ENCODE results near the gene RNU6-9.

RNU6-9 gene

DNA sequence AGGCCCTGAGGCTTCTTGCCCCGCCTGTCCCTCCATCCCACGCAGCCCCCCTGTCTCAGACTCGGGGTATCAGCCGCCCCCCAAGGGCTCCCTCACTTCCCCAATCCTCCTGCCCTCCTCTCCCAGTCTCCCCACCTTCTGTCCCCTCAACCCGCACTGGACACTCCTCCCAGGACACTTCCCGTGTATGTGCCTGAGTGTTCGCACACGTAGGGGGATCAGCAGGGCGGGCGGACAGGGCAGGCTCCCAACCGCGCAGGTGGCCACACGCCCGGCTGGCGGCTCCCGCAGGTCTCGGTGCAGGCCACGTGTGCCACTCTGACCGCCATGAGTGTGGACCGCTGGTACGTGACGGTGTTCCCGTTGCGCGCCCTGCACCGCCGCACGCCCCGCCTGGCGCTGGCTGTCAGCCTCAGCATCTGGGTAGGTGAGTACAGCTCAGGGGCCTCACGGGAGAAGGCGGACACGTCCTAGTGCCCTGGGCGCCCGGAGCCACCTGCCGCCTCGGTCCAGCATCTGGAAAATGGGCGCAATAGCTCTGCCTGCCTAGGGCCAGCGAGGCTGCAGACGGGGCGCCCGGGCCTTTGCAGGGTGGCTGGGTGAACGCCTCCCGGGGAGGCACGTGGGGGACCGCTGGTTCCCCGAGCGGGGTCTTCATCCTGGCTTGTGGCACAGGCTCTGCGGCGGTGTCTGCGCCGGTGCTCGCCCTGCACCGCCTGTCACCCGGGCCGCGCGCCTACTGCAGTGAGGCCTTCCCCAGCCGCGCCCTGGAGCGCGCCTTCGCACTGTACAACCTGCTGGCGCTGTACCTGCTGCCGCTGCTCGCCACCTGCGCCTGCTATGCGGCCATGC, 26.1 kb downstream of the RNU6-9 start:
- no peak for DNase-seq

DNA sequence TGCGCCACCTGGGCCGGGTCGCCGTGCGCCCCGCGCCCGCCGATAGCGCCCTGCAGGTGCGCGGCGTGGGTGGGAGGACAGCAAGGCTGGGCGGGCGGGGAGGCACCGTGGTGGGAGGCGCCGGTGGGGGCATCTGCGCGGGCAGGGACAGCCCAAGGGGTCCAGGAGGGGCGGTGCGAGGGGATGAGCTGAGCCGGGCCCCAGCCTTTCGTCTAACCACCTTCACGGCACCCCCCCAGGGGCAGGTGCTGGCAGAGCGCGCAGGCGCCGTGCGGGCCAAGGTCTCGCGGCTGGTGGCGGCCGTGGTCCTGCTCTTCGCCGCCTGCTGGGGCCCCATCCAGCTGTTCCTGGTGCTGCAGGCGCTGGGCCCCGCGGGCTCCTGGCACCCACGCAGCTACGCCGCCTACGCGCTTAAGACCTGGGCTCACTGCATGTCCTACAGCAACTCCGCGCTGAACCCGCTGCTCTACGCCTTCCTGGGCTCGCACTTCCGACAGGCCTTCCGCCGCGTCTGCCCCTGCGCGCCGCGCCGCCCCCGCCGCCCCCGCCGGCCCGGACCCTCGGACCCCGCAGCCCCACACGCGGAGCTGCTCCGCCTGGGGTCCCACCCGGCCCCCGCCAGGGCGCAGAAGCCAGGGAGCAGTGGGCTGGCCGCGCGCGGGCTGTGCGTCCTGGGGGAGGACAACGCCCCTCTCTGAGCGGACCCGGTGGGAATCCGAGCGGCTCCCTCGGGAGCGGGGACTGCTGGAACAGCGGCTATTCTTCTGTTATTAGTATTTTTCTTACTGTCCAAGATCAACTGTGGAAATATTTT, 27.0 kb downstream of the RNU6-9 start:
- peak; percentile 25 for DNase-seq

GRCh38 chr19:924553-925086, 31.3 kb downstream of the RNU6-9 start:
- no peak for DNase-seq

DNA sequence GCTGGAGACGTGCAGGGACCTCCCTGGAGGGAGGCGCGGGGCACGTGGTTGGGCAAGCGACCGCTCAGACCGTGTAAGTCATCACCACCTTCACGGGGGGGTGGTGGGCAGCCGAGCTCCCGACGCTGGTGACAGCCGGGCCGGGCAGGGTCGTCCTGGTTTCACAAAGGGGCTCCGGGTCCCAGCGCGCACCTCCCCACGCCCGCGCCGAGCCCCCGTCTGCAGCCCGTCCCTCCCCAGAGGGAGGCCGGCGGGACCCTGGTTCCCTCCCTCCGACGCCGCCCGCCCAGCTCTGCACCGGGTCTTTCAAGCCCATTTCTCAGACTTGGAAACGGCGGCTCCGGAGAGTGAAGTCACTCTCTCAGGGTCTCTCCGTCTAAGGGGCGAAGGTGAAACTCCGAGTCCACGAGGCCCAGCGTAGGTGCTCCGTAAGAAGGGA, 31.8 kb downstream of the RNU6-9 start:
- peak; percentile 89 for DNase-seq

GRCh38 chr19:925526-926322, 32.4 kb downstream of the RNU6-9 start, which contains the start of gene ARID3A:
Gene ARID3A, plus strand, starts transcription at chr19:926035. Its CDS starts 3,494 bp downstream, at chr19:929529.
- DNase-seq: peak; percentile 89

DNA sequence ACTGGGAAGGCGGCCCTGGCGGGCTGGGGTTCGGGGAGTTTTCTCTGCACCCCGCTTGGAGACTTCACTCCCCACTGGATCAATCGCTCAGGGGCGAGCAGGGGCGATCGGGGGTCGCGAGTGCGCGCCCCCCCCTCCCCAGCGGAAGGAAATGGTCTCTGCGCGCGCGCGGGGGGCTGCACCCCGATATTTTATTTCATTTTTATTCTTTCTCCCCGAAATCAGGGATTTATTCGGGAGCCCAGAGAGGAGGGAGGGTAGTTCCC, 33.0 kb downstream of the RNU6-9 start:
- DNase-seq: no peak

GRCh38 chr19:926589-927350, 33.5 kb downstream of the RNU6-9 start:
- DNase-seq: peak; percentile 45

DNA sequence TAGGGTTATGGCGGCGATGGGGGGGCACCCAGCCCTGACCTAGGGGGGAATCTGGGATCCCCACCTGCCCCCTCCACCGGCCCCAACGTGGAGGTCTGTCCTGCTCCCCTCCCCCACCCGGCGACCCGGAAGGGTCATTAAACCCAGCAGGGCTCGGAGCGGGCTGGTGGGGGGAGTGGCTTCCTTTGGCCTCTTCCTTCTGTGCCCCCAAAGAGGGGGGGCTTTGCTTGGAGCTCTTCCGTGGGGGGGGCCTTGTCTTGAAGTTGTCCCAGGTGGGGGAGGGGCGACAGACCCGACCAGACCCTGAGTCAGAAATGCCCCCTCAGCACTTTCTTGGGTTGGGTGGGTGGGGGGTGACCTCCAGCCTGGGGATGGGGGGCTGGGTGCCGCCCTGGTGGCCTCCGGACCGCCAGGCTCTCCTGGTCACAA, 34.1 kb downstream of the RNU6-9 start:
- peak; percentile 31 for DNase-seq

- DNase-seq: no peak
Measured at GRCh38 chr19:927780-928401, 34.6 kb downstream of the RNU6-9 start.

DNA sequence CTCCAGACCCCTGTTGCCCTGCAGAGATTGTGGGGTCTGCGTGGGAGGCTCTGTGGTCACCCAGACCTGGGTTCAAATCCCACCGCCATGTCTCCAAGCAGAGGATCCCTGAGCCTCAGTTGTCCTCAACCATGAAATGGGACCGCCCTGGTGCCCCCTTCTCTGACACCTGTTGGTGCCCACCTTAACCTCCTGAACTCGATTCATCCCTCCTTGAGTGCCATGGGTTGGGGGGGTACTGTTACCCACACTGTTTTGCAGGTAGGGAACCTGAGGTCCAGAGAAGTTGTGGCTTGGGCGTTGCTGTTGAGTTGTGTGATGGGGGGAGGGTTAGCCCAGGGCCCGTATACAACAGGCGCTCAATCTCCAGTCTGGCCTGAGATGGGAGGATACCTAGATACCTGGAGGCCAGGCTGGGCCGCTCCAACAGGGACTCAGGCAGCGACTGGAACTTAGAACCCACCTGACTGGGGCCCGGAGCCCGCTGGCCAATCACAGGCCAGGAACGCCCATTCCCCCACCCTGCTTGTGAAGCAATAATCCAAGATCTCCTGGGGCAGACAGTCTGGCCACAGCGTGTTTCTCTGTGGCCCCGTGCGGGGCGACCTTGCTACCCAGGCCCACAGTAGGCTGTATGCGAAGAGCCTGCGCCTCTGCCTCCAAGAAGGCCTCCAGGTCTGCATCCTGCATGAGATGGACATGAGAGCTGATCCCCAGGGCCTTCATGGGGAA, 35.4 kb downstream of the RNU6-9 start:
- peak; percentile 48 for DNase-seq

GRCh38 chr19:929203-929890, 36.1 kb downstream of the RNU6-9 start:
- DNase-seq: no peak

GRCh38 chr19:929891-930258, 36.6 kb downstream of the RNU6-9 start:
- no peak for DNase-seq

GRCh38 chr19:931860-932647, 38.8 kb downstream of the RNU6-9 start:
- no peak for DNase-seq

DNA sequence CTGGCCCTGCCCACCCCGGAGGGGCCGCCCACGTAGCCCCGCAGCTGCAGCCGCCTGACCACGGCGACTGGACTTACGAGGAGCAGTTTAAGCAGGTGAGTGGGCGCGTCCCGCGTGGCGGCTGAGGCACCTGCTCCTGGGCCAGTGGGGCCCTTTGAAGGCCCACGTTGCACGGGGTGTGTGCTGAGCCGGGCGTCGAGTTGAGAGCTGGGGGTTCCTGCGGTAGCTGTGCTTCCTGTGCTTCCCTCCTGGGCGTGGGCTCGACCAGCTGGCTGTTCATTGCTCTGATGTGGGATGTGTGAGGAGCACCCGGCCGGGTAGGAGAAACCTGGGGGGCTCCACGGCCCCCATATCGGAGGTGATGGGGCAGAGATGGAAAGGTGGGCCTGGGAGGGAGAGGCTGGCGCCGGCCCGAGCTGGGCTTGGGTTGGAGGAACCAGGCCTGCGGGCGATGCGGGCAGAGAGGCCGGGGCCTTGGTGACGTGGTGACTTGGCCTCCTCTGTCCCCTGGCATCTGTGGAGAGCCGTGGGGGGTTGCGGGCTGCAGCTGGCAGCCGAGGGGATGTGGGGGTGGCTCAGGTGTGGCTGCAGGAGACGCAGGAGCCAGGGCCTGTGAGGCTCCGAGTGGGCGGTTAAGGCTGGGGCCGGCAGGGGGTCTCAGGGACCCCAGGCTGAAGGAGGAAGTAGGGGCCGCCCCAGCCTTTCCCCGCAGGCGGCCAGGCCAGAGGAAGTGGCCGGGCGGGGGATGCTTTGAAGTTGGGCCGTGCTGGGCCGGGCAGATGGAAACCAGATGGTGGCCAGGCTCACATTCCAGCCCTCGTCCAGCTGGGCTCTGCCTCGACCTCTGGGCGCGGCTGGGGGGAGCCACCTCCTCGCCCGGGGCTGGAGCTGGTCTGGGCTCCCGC, 39.6 kb downstream of the RNU6-9 start:
- DNase-seq: no peak

DNA sequence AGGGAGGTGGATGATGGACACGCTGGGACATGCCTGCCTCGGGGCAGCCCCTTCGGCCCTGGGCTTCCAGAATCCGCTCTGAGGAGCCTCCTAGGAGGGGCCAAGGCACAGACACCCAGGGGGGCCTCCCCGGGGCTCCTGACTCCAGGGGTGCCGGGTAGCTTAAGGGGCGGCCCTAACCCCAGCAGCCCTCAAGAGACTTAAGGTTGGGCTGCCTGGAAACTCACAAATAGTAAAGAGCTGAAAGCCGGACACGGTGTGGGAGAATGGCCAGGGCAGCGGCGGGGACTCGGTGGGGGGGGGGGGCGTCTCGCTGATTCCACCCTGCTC, 40.2 kb downstream of the RNU6-9 start:
- no peak for DNase-seq

DNA sequence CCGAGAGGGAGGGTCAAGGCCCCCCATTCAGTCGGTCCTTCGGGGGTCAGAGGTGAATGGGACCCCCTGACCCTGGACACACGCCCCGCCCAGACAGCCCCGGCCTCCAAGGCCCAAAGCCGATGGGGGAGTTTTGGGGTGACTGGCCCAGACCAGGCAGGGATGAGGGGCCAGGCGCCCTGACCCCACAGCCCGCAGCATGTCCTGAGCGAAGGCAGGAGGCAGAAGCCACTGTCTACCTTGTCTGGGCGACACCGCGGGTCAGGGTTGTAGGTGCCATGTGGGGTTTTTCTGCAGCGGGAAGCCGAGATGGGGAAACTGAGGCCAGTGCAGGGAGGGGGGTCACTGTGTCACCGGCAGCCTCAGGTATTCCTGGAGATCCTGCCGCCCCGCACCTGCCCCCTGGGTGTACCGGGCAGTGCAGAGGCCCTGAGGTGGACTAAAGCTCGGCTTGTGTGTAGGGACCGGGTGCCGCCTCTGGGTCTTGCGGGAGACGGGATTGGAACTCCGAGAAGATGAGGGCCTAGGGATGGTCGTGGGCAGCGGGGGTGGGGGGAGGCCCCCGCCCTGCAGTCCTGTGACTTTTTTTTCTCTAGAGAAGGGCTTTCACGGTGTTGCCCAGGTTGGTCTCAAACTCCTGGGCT, 41.0 kb downstream of the RNU6-9 start:
- DNase-seq: no peak

DNA sequence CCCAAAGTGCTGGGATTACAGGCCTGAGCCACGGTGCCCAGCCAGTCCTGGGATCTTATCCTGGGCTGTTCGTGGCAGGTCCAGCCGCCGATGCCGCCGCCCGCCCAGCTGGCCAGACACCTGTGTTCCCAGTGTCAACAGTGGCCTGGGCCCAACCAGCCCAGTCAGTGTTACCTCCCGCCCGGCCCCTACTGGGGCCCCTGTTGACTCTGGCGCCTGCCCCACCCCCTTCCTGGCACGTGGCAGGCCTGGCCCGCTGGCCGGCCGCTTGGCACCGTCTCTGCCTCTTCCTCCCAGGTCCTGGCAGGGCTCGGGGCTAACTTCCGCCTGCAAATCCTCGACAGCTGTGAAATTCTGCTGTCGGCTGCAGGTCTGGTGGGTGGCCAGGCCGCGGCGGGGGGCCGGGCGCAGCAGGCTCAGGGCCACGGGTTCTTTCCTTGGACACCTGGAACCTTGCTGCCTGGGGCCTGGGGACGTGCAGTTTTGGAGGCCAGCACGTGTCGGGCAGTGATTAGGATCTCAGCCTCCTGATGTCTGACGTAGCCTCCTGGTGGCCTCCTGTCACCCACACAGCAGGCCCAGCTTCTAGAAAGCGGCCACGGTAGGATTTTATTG, 41.7 kb downstream of the RNU6-9 start:
- no peak for DNase-seq

- DNase-seq: no peak
Measured at GRCh38 chr19:936175-936546, 42.9 kb downstream of the RNU6-9 start.

All from NCI-H82 (cell line).